Muscle of leg (tissue), 11 donors: ENCODE results near the gene USP35. TPM values are rescaled to one million over a fixed set of nuclear protein-coding genes. Genes with fewer than 3 reads are reported as not detected.

ENCODE experiments used
- DNase-seq: peaks from one replicate; pipeline ENCODE4 v3.0.0; 2013
- H3K27ac ChIP-seq: one replicate; pipeline ENCODE4 v1.5.1; 2013; ENCODE audit warnings: mild to moderate bottlenecking, low read length, control low read depth
- H3K27me3 ChIP-seq: one replicate; pipeline ENCODE4 v1.6.1; 2013; ENCODE audit warnings: low read length; ENCODE audit not compliant: control insufficient read depth, insufficient read depth
- H3K36me3 ChIP-seq: one replicate; pipeline ENCODE4 v1.6.1; 2013; ENCODE audit warnings: low read length; ENCODE audit not compliant: control insufficient read depth, insufficient read depth
- H3K4me1 ChIP-seq: one replicate; pipeline ENCODE4 v1.6.1; 2013; ENCODE audit warnings: low read length; ENCODE audit not compliant: control insufficient read depth, insufficient read depth
- H3K4me3 ChIP-seq: one replicate; pipeline ENCODE4 v1.5.1; 2013; ENCODE audit warnings: low read length, control low read depth
- H3K9me3 ChIP-seq: replicated peaks from 2 replicates; pipeline ENCODE4 v1.6.1; 2013; ENCODE audit warnings: low read depth, low read length; ENCODE audit not compliant: control insufficient read depth
- WGBS: methylation state at CpG from one replicate; pipeline ENCODE4 v1.1.5; 2013; ENCODE audit warnings: missing lambda C conversion rate; ENCODE audit not compliant: insufficient coverage; 5-methylcytosine and 5-hydroxymethylcytosine counted together
- polyA plus RNA-seq, 8 donors: library from polyadenylated mRNA; unstranded; fragments of 120-200 nt; gene quantifications; one replicate each; pipeline versions ENCODE4 v1.2.1 to v1.2.3, GENCODE V29; 2013; ENCODE audit warnings: inconsistent platforms in 1 of 8, low replicate concordance in 1 of 8; ENCODE audit not compliant: insufficient read length in 8 of 8, insufficient read depth in 1 of 8
- total RNA-seq: library from RNA; stranded (reverse); fragments of 120-200 nt; gene quantifications from one replicate; pipeline ENCODE4 v1.2.4, GENCODE V29; 2013

The USP35 gene
- total and polyA plus RNA-seq, 9 donors: 2.6 to 4.8 (median 4.0) TPM

GRCh38 chr11:78208257-78209165 is 19.8 kb downstream of the USP35 start:
- Histone ChIP-seq H3K27ac (no peak overlapping the region), H3K36me3 (peaks cover 45% of the 10 kb centered on the region)

GRCh38 chr11:78209478-78209877 is 20.8 kb downstream of the USP35 start:
- no peak for DNase-seq
- peaks cover 53% of the 10 kb centered on the region for H3K36me3 ChIP-seq
- WGBS: 87% methylated on average over 6 of the region's 18 CpGs

More at GRCh38 chr11:78208257-78209165, 19.8 kb downstream of the USP35 start:
- no peaks in the 10 kb centered on the region for H3K27me3 ChIP-seq
- no peak overlapping the region for H3K4me3 ChIP-seq
- no peak for DNase-seq
- H3K4me1 ChIP-seq: no peaks in the 10 kb centered on the region
- WGBS: 86% methylated on average over 16 of the region's 16 CpGs
- H3K9me3 ChIP-seq: no peaks in the 10 kb centered on the region

DNA sequence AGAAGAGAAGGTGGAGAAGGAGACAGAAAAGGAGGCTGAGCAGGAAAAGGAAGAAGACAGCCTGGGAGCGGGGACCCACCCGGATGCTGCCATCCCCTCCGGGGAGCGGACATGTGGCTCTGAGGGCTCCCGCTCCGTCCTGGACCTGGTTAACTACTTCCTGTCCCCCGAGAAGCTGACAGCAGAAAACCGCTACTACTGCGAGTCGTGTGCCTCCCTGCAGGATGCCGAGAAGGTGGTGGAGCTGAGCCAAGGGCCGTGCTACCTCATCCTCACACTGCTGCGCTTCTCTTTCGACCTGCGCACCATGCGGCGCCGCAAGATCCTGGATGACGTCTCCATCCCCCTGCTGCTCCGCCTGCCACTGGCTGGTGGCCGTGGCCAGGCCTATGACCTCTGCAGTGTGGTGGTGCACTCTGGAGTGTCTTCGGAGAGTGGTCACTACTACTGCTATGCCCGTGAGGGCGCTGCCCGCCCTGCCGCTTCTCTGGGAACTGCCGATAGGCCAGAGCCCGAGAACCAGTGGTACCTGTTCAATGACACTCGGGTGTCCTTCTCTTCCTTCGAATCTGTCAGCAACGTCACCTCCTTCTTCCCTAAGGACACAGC is 21.4 kb downstream of the USP35 start:
- H3K36me3 ChIP-seq: peaks cover 57% of the 10 kb centered on the region
- WGBS: 87% methylated on average over 27 of the region's 31 CpGs

More at GRCh38 chr11:78209478-78209877, 20.8 kb downstream of the USP35 start:
- no peak overlapping the region for H3K27ac ChIP-seq
- H3K4me3 ChIP-seq: no peak overlapping the region
- no peaks in the 10 kb centered on the region for H3K4me1 ChIP-seq
- no peaks in the 10 kb centered on the region for H3K27me3 ChIP-seq
- no peaks in the 10 kb centered on the region for H3K9me3 ChIP-seq

DNA sequence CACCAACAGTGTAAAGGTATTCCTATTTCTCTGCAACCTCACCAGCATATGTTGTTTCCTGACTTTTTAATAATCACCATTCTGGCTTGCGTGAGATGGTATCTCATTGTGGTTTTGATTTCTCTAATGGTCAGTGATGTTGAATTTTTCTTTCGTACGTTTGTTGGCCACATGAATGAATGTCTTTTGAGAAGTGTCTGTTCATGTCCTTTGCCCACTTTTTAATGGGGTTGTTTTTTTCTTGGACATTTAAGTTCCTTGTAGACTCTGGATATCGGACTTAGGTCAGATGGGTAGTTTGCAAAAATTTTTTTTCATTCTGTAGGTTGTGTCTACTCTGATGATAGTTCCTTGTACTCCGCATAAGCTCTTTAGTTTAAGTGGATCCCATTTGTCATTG is 22.8 kb downstream of the USP35 start:
- no peak for DNase-seq
- Histone ChIP-seq H3K4me1 (no peaks in the 10 kb centered on the region), H3K9me3 (no peaks in the 10 kb centered on the region), H3K4me3 (no peak overlapping the region), H3K36me3 (peaks cover 56% of the 10 kb centered on the region), H3K27me3 (no peaks in the 10 kb centered on the region), H3K27ac (no peak overlapping the region)
- 92% methylated on average over 2 of the region's 5 CpGs for WGBS

More for the DNA sequence above, 21.4 kb downstream of the USP35 start:
- no peaks in the 10 kb centered on the region for H3K4me1 ChIP-seq
- DNase-seq: no peak
- no peaks in the 10 kb centered on the region for H3K27me3 ChIP-seq
- H3K27ac ChIP-seq: no peak overlapping the region
- no peak overlapping the region for H3K4me3 ChIP-seq
- no peaks in the 10 kb centered on the region for H3K9me3 ChIP-seq

DNA sequence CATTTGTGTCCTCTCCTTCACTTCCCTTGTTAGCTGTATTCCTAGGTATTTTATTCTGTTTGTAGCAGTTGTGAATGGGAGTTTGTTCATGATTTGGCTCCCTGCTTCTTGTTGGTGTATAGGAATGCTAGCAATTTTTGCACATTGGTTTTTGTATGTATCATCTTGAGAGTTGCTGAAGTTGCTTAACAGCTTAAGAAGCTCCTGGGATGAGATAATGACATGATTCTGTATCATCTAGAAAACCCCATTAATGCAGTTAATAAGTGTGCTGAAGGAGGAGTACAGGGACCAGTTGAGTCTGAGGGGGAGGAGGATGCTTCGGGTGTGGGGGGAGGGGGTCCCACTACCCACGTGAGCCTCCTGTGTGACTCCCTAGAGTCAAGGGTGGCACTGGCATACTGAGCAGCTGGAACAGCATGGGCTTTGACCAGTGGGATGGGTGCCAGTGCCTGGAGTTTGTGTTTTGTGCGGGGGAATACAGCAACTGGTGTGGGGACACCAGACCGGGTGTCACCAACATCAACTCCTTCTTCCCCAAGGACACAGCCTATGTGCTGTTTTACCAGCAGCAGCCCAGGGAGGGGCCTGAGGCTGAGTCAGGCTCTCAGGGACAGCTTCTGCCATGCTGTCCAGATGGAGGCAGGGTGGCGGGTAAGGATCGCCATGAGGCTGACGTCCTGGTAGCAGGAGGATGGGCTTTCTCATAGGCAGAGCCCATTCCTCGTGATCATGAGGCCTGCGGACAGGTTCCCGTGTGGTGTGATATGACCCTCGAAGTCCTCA is 24.1 kb downstream of the USP35 start:
- H3K36me3 ChIP-seq: peaks cover 59% of the 10 kb centered on the region
- H3K9me3 ChIP-seq: no peaks in the 10 kb centered on the region
- no peak for DNase-seq
- WGBS: 93% methylated on average over 2 of the region's 11 CpGs
- H3K4me3 ChIP-seq: no peak overlapping the region
- H3K27me3 ChIP-seq: no peaks in the 10 kb centered on the region
- no peaks in the 10 kb centered on the region for H3K4me1 ChIP-seq
- H3K27ac ChIP-seq: no peak overlapping the region

- H3K36me3 ChIP-seq: peaks cover 65% of the 10 kb centered on the region
- H3K27me3 ChIP-seq: no peaks in the 10 kb centered on the region
- no peaks in the 10 kb centered on the region for H3K4me1 ChIP-seq
- no peak overlapping the region for H3K4me3 ChIP-seq
- H3K27ac ChIP-seq: no peak overlapping the region
- H3K9me3 ChIP-seq: no peaks in the 10 kb centered on the region
- no peak for DNase-seq
- WGBS: 67% methylated on average over 2 of the region's 8 CpGs
These were observed 25.0 kb downstream of the USP35 start for GRCh38 chr11:78213526-78214330.

GRCh38 chr11:78214331-78215194 is 25.8 kb downstream of the USP35 start:
- H3K4me1 ChIP-seq: no peaks in the 10 kb centered on the region
- H3K4me3 ChIP-seq: no peak overlapping the region
- 89% methylated on average over 2 of the region's 12 CpGs for WGBS
- H3K36me3 ChIP-seq: peaks cover 67% of the 10 kb centered on the region
- no peaks in the 10 kb centered on the region for H3K9me3 ChIP-seq
- H3K27ac ChIP-seq: no peak overlapping the region
- no peaks in the 10 kb centered on the region for H3K27me3 ChIP-seq
- DNase-seq: no peak

DNA sequence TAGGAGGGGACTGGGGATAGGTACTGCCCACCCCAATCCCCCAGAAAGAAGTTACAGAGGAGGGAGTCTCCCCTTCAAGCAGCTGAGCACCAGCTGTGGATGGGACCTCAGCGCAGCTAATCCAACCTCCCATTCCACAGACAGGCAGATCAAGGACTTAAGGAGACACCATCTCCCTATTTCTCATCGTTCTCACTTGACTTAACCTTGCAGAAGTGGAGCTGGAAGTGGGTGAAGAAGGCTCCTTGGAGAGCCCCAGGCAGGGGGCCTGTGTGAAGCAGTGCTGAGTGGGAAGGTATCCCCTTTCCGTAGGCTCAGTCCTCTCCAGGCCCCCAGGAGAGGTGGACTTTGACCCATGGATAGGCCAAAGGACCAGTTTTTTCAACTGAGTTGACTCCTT is 27.3 kb downstream of the USP35 start:
- WGBS: no CpG with 5 or more reads among the region's 3 CpGs
- Histone ChIP-seq H3K9me3 (no peaks in the 10 kb centered on the region), H3K4me3 (no peak overlapping the region), H3K27me3 (no peaks in the 10 kb centered on the region), H3K27ac (no peak overlapping the region), H3K4me1 (no peaks in the 10 kb centered on the region), H3K36me3 (peaks cover 69% of the 10 kb centered on the region)
- DNase-seq: no peak
